Testis (tissue), 3 donors: ENCODE measurements around the gene PARVB. TPM values are rescaled to one million over a fixed set of nuclear protein-coding genes. Genes with fewer than 3 reads are reported as not detected.

Experiments used
- DNase-seq: peaks from one replicate; pipeline ENCODE4 v3.0.0-alpha.2; 2019
- H3K27ac ChIP-seq, 2 donors: fragments of 200-600 bp; sonication (generic); one replicate each; pipeline ENCODE4 v1.5.1; 2019
- H3K27me3 ChIP-seq: fragments of 200-600 bp; sonication (generic); one replicate; pipeline ENCODE4 v1.5.1; 2019
- H3K36me3 ChIP-seq: fragments of 200-600 bp; sonication (generic); one replicate; pipeline ENCODE4 v1.5.1; 2017; ENCODE audit warnings: low read depth; ENCODE audit errors: missing control alignments
- H3K4me1 ChIP-seq: fragments of 200-600 bp; sonication (generic); one replicate; pipeline ENCODE4 v1.5.1; 2019
- H3K4me3 ChIP-seq, 2 donors: fragments of 200-600 bp; sonication (generic); one replicate each; pipeline ENCODE4 v1.5.1; 2017 to 2019
- H3K9me3 ChIP-seq: fragments of 200-600 bp; sonication (generic); one replicate; pipeline ENCODE4 v1.5.1; 2017
- CTCF ChIP-seq, 3 experiments: fragments of 450-650 bp in 2 of 3; fragments of 200-600 bp in 1 of 3; sonication (generic) in 1 of 3; IDR thresholded peaks; one replicate each; pipeline ENCODE4 v1.5.1; 2016 to 2019; ENCODE audit warnings: antibody characterized with exemption in 3 of 3, mild to moderate bottlenecking in 2 of 3, moderate library complexity in 1 of 3
- POLR2A ChIP-seq: fragments of 450-650 bp; IDR thresholded peaks from one replicate; pipeline ENCODE4 v1.6.1; 2017; ENCODE audit warnings: antibody characterized with exemption, mild to moderate bottlenecking, moderate library complexity
- WGBS, 2 donors: methylation state at CpG; one replicate each; pipeline ENCODE4 v1.1.5; 2018; 5-methylcytosine and 5-hydroxymethylcytosine counted together
- intact Hi-C: fragments of 100-400 bp; cut with DNase I; formaldehyde crosslinking; loops from one replicate; pipeline ENCODE4 v1.15.1; 2023; ENCODE audit warnings: low total_unique reads
- polyA plus RNA-seq: library from polyadenylated mRNA; stranded (reverse); fragments of 350-450 nt; fragmentation: Illumina TruSeq; extraction: RNeasy Lipid Tissue Mini Kit (QIAGEN cat#74804); gene quantifications from one replicate; pipeline ENCODE4 v1.2.3, GENCODE V29; 2014; ENCODE audit warnings: low read depth, low replicate concordance; ENCODE audit not compliant: insufficient read depth
- total RNA-seq, 2 donors: library from RNA; depleted of rRNA; stranded (reverse); fragments of >200 nt; gene quantifications; one replicate each; pipeline ENCODE4 v1.2.3, GENCODE V29; 2016

The PARVB gene
- total and polyA plus RNA-seq, 3 donors from 2014 or later, result 11.6 to 27.5 (median 23.7) TPM

- peak within 1 kb of the TSS; percentile 45 to 48 for H3K27ac ChIP-seq
- no peaks in the 10 kb centered on the region for H3K36me3 ChIP-seq
- TF ChIP-seq CTCF (IDR thresholded peaks at IDR 0.05) (no peak), POLR2A (no peak)
- H3K27me3 ChIP-seq, result no peaks in the 10 kb centered on the region
- WGBS, 2 donors, result 51 to 54% methylated on average over 5 of the region's 5 CpGs
- peak; percentile 22 for DNase-seq
- no peaks in the 10 kb centered on the region for H3K9me3 ChIP-seq
- no peaks in the 10 kb centered on the region for H3K4me1 ChIP-seq
- H3K4me3 ChIP-seq, result peak within 1 kb of the TSS; percentile 19 to 38
- intact Hi-C loops, result no loop called here
These were observed 156.6 kb downstream of the PARVB start, which contains the start of gene PARVG for GRCh38 chr22:44180706-44181032. Gene PARVG, plus strand, starts transcription at chr22:44180925. Its CDS starts 2,405 bp downstream, at chr22:44183330.

- no peak for DNase-seq
- Histone ChIP-seq H3K4me1 (no peaks in the 10 kb centered on the region), H3K27me3 (no peaks in the 10 kb centered on the region), H3K9me3 (no peaks in the 10 kb centered on the region), H3K27ac (peak overlapping the region; percentile 45 to 48), H3K4me3 (peak overlapping the region; percentile 19 to 38), H3K36me3 (no peaks in the 10 kb centered on the region)
- 47 to 66% methylated on average over 33 to 40 of the region's 40 CpGs for WGBS, 2 donors
- TF ChIP-seq POLR2A (no peak), CTCF (IDR thresholded peaks at IDR 0.05) (no peak)
- intact Hi-C loops, result no loop called here
These were observed 157.2 kb downstream of the PARVB start for GRCh38 chr22:44181033-44181911.

- Histone ChIP-seq H3K27ac (peak overlapping the region; percentile 45 to 48), H3K27me3 (no peaks in the 10 kb centered on the region), H3K36me3 (no peaks in the 10 kb centered on the region), H3K4me3 (peak overlapping the region; percentile 19 to 38), H3K9me3 (no peaks in the 10 kb centered on the region), H3K4me1 (no peaks in the 10 kb centered on the region)
- no peak for DNase-seq
- 61 to 67% methylated on average over 4 to 17 of the region's 17 CpGs for WGBS, 2 donors
- intact Hi-C loops, result no loop called here
- no peak for TF ChIP-seq POLR2A
These were observed 157.9 kb downstream of the PARVB start for GRCh38 chr22:44181912-44182587.

GRCh38 chr22:44182588-44183286 is 158.6 kb downstream of the PARVB start:
- H3K27me3 ChIP-seq, result no peaks in the 10 kb centered on the region
- H3K4me1 ChIP-seq, result no peaks in the 10 kb centered on the region
- H3K4me3 ChIP-seq, result no peak overlapping the region
- H3K9me3 ChIP-seq, result no peaks in the 10 kb centered on the region
- peak; percentile 40 for DNase-seq
- intact Hi-C loops, result no loop called here
- no peaks in the 10 kb centered on the region for H3K36me3 ChIP-seq
- peak overlapping the region in 1 of 2 donors; percentile 45 for H3K27ac ChIP-seq
- no peak for TF ChIP-seq CTCF (IDR thresholded peaks at IDR 0.05)
- TF ChIP-seq POLR2A, result no peak
- WGBS, 2 donors, result 74 to 77% methylated on average over 17 of the region's 17 CpGs

- H3K27me3 ChIP-seq, result no peaks in the 10 kb centered on the region
- no peaks in the 10 kb centered on the region for H3K4me1 ChIP-seq
- no peaks in the 10 kb centered on the region for H3K36me3 ChIP-seq
- H3K4me3 ChIP-seq, result no peak overlapping the region
- TF ChIP-seq POLR2A (no peak), CTCF (IDR thresholded peaks at IDR 0.05) (no peak)
- intact Hi-C loops, result no loop called here
- no peak for DNase-seq
- no peaks in the 10 kb centered on the region for H3K9me3 ChIP-seq
- 82 to 85% methylated on average over 5 to 6 of the region's 8 CpGs for WGBS, 2 donors
- no peak overlapping the region for H3K27ac ChIP-seq
These were observed 159.1 kb downstream of the PARVB start for GRCh38 chr22:44183287-44183588.
